GM23338 (cell line): Measurements from ENCODE around the gene WFS1.

Source experiments
- CTCF ChIP-seq, 2 experiments: fragments of 200-600 bp in 1 of 2; sonication (generic) in 1 of 2; conservative IDR thresholded peaks; 2 replicates each; pipeline versions ENCODE4 v1.5.1 to v1.6.1; 2016 to 2017; ENCODE audit warnings: antibody characterized with exemption in 2 of 2, low read depth in 2 of 2, mild to moderate bottlenecking in 2 of 2, moderate library complexity in 1 of 2
- EZH2 ChIP-seq: fragments of 200-600 bp; sonication (generic); IDR thresholded peaks from one replicate; pipeline ENCODE4 v1.8.0; 2017; ENCODE audit warnings: antibody characterized with exemption, mild to moderate bottlenecking, low read depth; ENCODE audit not compliant: unreplicated experiment
- POLR2AphosphoS5 ChIP-seq: IDR thresholded peaks from 2 replicates; pipeline ENCODE4 v1.6.1; 2016; ENCODE audit warnings: antibody characterized with exemption, low read depth
- REST ChIP-seq: IDR thresholded peaks from one replicate; pipeline ENCODE4 v1.6.1; 2018; ENCODE audit warnings: antibody characterized with exemption; ENCODE audit not compliant: unreplicated experiment
- TF ChIP-seq, protein P1 (sequence below): IDR thresholded peaks from 2 replicates; pipeline ENCODE4 v1.6.1; 2016; ENCODE audit warnings: antibody characterized with exemption

GRCh38 chr4:6350646-6351045, 81.0 kb downstream of the WFS1 start:
- TF ChIP-seq POLR2AphosphoS5 (no peak), CTCF (conservative IDR thresholded peaks at IDR 0.05; ENCODE audit: low read depth in 2 of 2) (no peak), REST (no peak), EZH2 (no peak)
- TF ChIP-seq, protein P1, sequence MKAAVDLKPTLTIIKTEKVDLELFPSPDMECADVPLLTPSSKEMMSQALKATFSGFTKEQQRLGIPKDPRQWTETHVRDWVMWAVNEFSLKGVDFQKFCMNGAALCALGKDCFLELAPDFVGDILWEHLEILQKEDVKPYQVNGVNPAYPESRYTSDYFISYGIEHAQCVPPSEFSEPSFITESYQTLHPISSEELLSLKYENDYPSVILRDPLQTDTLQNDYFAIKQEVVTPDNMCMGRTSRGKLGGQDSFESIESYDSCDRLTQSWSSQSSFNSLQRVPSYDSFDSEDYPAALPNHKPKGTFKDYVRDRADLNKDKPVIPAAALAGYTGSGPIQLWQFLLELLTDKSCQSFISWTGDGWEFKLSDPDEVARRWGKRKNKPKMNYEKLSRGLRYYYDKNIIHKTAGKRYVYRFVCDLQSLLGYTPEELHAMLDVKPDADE, result no peak
